H1 (cell line): ENCODE data around the gene NPFF. TPM values are rescaled to one million over a fixed set of nuclear protein-coding genes. Genes with fewer than 3 reads are reported as not detected.

Experiments
- CTCF ChIA-PET: fragments of 300-600 bp; sonication (Branson Sonifier 250); formaldehyde crosslinking; loops from one replicate; lab custom pipeline; 2021; ENCODE audit not compliant: partially characterized antibody; lab: Charles Lee
- POLR2A ChIA-PET: fragments of 300-600 bp; sonication (Branson Sonifier 250); formaldehyde crosslinking; loops from one replicate; lab custom pipeline; 2021; ENCODE audit warnings: inconsistent platforms; ENCODE audit not compliant: partially characterized antibody; lab: Charles Lee
- DNase-seq, 2 experiments: peaks; one replicate each; pipeline versions ENCODE4 v3.0.0 to v3.0.0-alpha.2; 2010 to 2022; ENCODE audit warnings: low spot score in 2 of 2, low read depth in 1 of 2, mixed read lengths in 1 of 2
- FAIRE-seq: peaks from 2 replicates; lab custom pipeline; 2011; peaks lifted over from hg19 to GRCh38; lab: Jason Lieb, UNC
- H2AFZ ChIP-seq: 2 replicates; pipeline ENCODE4 v1.8.1; 2012; ENCODE audit warnings: low read length, inconsistent platforms
- H2AK5ac ChIP-seq: 2 replicates; pipeline ENCODE4 v1.6.1; 2013; ENCODE audit warnings: low read depth, low read length
- H2BK120ac ChIP-seq: replicated peaks from 2 replicates; pipeline ENCODE3; 2013; ENCODE audit warnings: low read depth, low read length, inconsistent platforms
- H2BK12ac ChIP-seq: 2 replicates; pipeline ENCODE4 v1.6.1; 2013; ENCODE audit warnings: low read depth, low read length
- H2BK15ac ChIP-seq: 2 replicates; pipeline ENCODE4 v1.6.1; 2013; ENCODE audit warnings: low read length
- H2BK20ac ChIP-seq: 2 replicates; pipeline ENCODE4 v1.6.1; 2013; ENCODE audit warnings: low read length
- H2BK5ac ChIP-seq: 2 replicates; pipeline ENCODE4 v1.6.1; 2013; ENCODE audit warnings: low read depth, low read length
- H3K14ac ChIP-seq: 2 replicates; pipeline ENCODE4 v1.6.1; 2013; ENCODE audit warnings: inconsistent platforms; ENCODE audit not compliant: insufficient read length
- H3K18ac ChIP-seq: 2 replicates; pipeline ENCODE4 v1.6.1; 2013; ENCODE audit warnings: low read length; ENCODE audit errors: extremely low read depth
- H3K23ac ChIP-seq: 2 replicates; pipeline ENCODE4 v1.6.1; 2013; ENCODE audit warnings: inconsistent platforms; ENCODE audit not compliant: insufficient read length
- H3K23me2 ChIP-seq: 2 replicates; pipeline ENCODE4 v1.6.1; 2013; ENCODE audit warnings: low read depth, low read length
- H3K27ac ChIP-seq: 2 replicates; pipeline ENCODE4 v1.6.1; 2011; ENCODE audit warnings: low read depth, low read length, inconsistent platforms
- H3K27me3 ChIP-seq, 4 experiments: replicated peaks in 1 of 4; 1 replicate in 1 of 4; 2 replicates in 3 of 4; pipeline versions ENCODE4 v1.6.1 to v1.8.1; 2011 to 2013; ENCODE audit warnings: low read length in 3 of 4, mild to moderate bottlenecking in 3 of 4, inconsistent platforms in 2 of 4, mixed read lengths in 2 of 4, moderate library complexity in 1 of 4; ENCODE audit not compliant: control insufficient read depth in 3 of 4, insufficient read depth in 3 of 4; ENCODE audit errors: extremely low read depth in 1 of 4
- H3K36me3 ChIP-seq, 4 experiments: 2 replicates each; pipeline versions ENCODE4 v1.6.1 to v1.8.1; 2011 to 2013; ENCODE audit warnings: mild to moderate bottlenecking in 4 of 4, low read length in 3 of 4, moderate library complexity in 2 of 4, control low read depth in 1 of 4, inconsistent platforms in 1 of 4; ENCODE audit not compliant: insufficient read depth in 4 of 4, control insufficient read depth in 2 of 4
- H3K4ac ChIP-seq: replicated peaks from 2 replicates; pipeline ENCODE3; 2013; ENCODE audit warnings: low read length, low read depth, mixed read lengths, inconsistent platforms; ENCODE audit not compliant: insufficient read length
- H3K4me1 ChIP-seq, 4 experiments: replicated peaks in 1 of 4; 1 replicate in 1 of 4; 2 replicates in 3 of 4; pipeline versions ENCODE4 v1.6.1 to v1.8.1; 2011 to 2013; ENCODE audit warnings: low read length in 3 of 4, inconsistent platforms in 2 of 4, mixed read lengths in 1 of 4; ENCODE audit not compliant: insufficient read depth in 4 of 4, control insufficient read depth in 3 of 4
- H3K4me2 ChIP-seq, 2 experiments: 2 replicates each; pipeline versions ENCODE4 v1.6.1 to v1.8.1; 2011 to 2013; ENCODE audit warnings: low read depth in 2 of 2, low read length in 2 of 2, control low read depth in 1 of 2, inconsistent platforms in 1 of 2, mild to moderate bottlenecking in 1 of 2; ENCODE audit not compliant: insufficient read depth in 1 of 2
- H3K4me3 ChIP-seq, 4 experiments: fragments of 200-600, 300-600 bp in 1 of 4; sonication (generic), shearing (Covaris generic), sonication (Bioruptor Twin) in 1 of 4; 2 replicates each; pipeline versions ENCODE4 v1.5.1 to v1.8.1; 2011 to 2016; ENCODE audit warnings: low read length in 4 of 4, low read depth in 3 of 4, control low read depth in 2 of 4, inconsistent platforms in 2 of 4, mild to moderate bottlenecking in 2 of 4, mixed read lengths in 1 of 4, moderate library complexity in 1 of 4; ENCODE audit not compliant: insufficient read depth in 2 of 4; ENCODE audit errors: extremely low read depth in 1 of 4
- H3K56ac ChIP-seq: replicated peaks from 2 replicates; pipeline ENCODE3; 2013; ENCODE audit warnings: low read depth, mild to moderate bottlenecking, mixed read lengths, low read length, inconsistent platforms; ENCODE audit not compliant: insufficient read length
- H3K79me1 ChIP-seq: 2 replicates; pipeline ENCODE4 v1.6.1; 2013; ENCODE audit warnings: low read depth, low read length, control low read depth
- H3K79me2 ChIP-seq, 2 experiments: 2 replicates each; pipeline versions ENCODE4 v1.6.1 to v1.8.1; 2012 to 2013; ENCODE audit warnings: low read length in 2 of 2, mild to moderate bottlenecking in 2 of 2, inconsistent platforms in 1 of 2; ENCODE audit not compliant: insufficient read depth in 2 of 2, control insufficient read depth in 1 of 2
- H3K9ac ChIP-seq, 4 experiments: replicated peaks in 1 of 4; 1 replicate in 1 of 4; 2 replicates in 3 of 4; pipeline versions ENCODE4 v1.6.1 to v1.8.1; 2011 to 2013; ENCODE audit warnings: low read depth in 3 of 4, low read length in 3 of 4, control low read depth in 2 of 4, mild to moderate bottlenecking in 2 of 4, moderate library complexity in 2 of 4, inconsistent platforms in 1 of 4; ENCODE audit errors: extremely low read depth in 1 of 4
- H3K9me3 ChIP-seq, 2 experiments: 2 replicates each; pipeline versions ENCODE4 v1.6.1 to v1.8.1; 2012 to 2013; ENCODE audit warnings: mild to moderate bottlenecking in 2 of 2, moderate library complexity in 2 of 2, control low read depth in 1 of 2, inconsistent platforms in 1 of 2, low read depth in 1 of 2, low read length in 1 of 2, mixed read lengths in 1 of 2; ENCODE audit not compliant: insufficient read depth in 2 of 2
- H4K20me1 ChIP-seq, 2 experiments: replicated peaks in 1 of 2; 2 replicates each; pipeline versions ENCODE3 to v1.8.1; 2011 to 2013; ENCODE audit warnings: inconsistent platforms in 2 of 2, low read length in 2 of 2, mild to moderate bottlenecking in 1 of 2; ENCODE audit not compliant: insufficient read depth in 2 of 2, control insufficient read depth in 1 of 2
- H4K5ac ChIP-seq: 2 replicates; pipeline ENCODE4 v1.6.1; 2013; ENCODE audit warnings: low read length, low read depth, mixed read lengths, inconsistent platforms; ENCODE audit not compliant: insufficient read length
- H4K8ac ChIP-seq: 2 replicates; pipeline ENCODE4 v1.8.0; 2013; ENCODE audit warnings: mild to moderate bottlenecking, moderate library complexity, low read length, inconsistent platforms; ENCODE audit not compliant: insufficient read depth; ENCODE audit errors: extremely low read depth
- H4K91ac ChIP-seq: replicated peaks from 2 replicates; pipeline ENCODE3; 2013; ENCODE audit warnings: low read length, mixed read lengths, inconsistent platforms; ENCODE audit not compliant: insufficient read length
- BACH1 ChIP-seq: IDR thresholded peaks from 2 replicates; pipeline ENCODE4 v1.6.1; 2012; ENCODE audit warnings: low read length, improper control_type of control experiment
- BRCA1 ChIP-seq: IDR thresholded peaks from 2 replicates; pipeline ENCODE4 v1.6.1; 2012; ENCODE audit warnings: low read depth, low read length, improper control_type of control experiment
- CHD1 ChIP-seq: IDR thresholded peaks from 2 replicates; pipeline ENCODE4 v1.6.1; 2012; ENCODE audit warnings: low read depth, low read length, improper control_type of control experiment
- CHD2 ChIP-seq: IDR thresholded peaks from 2 replicates; pipeline ENCODE4 v1.6.1; 2012; ENCODE audit warnings: low read length, improper control_type of control experiment
- KDM1A ChIP-seq: fragments of 200-600, 300-600 bp; sonication (generic); IDR thresholded peaks from 2 replicates; pipeline ENCODE4 v1.7.1; 2016; ENCODE audit warnings: mild to moderate bottlenecking, low read length, borderline replicate concordance
- KDM4A ChIP-seq: IDR thresholded peaks from one replicate; pipeline ENCODE4 v1.7.1; 2012; ENCODE audit warnings: low read depth, mild to moderate bottlenecking, moderate library complexity, low read length, inconsistent platforms; ENCODE audit not compliant: severe bottlenecking
- POU5F1 ChIP-seq: IDR thresholded peaks from 2 replicates; pipeline ENCODE4 v1.6.1; 2011; ENCODE audit warnings: low read depth, mild to moderate bottlenecking, low read length, moderate library complexity
- RFX5 ChIP-seq: IDR thresholded peaks from 2 replicates; pipeline ENCODE4 v1.6.1; 2011; ENCODE audit warnings: low read depth, low read length, improper control_type of control experiment, borderline replicate concordance
- SIN3A ChIP-seq, 2 experiments: IDR thresholded peaks in 1 of 2; conservative IDR thresholded peaks in 1 of 2; 2 replicates each; pipeline ENCODE4 v1.6.1; 2011 to 2012; ENCODE audit warnings: low read length in 2 of 2, improper control_type of control experiment in 1 of 2, low read depth in 1 of 2, mild to moderate bottlenecking in 1 of 2
- SIRT6 ChIP-seq: IDR thresholded peaks from one replicate; pipeline ENCODE4 v1.7.1; 2012; ENCODE audit warnings: low read length, inconsistent platforms
- WGBS, 2 experiments: shearing (Covaris generic) in 1 of 2; methylation state at CpG; one replicate each; pipeline versions ENCODE4 v1.1.6 to v1.1.7; 2013 to 2015; ENCODE audit warnings: low lambda C conversion rate in 2 of 2, mixed read lengths in 2 of 2, inconsistent platforms in 1 of 2, low coverage in 1 of 2, missing lambda C conversion rate in 1 of 2; ENCODE audit not compliant: insufficient replicate concordance in 2 of 2, insufficient coverage in 1 of 2, insufficient read length in 1 of 2; ENCODE audit errors: extremely low coverage in 1 of 2, missing lambda C conversion rate in 1 of 2; 5-methylcytosine and 5-hydroxymethylcytosine counted together
- polyA plus RNA-seq, 7 experiments: library from polyadenylated mRNA; depleted of rRNA in 3 of 7; stranded (reverse) in 5 of 7; unstranded in 2 of 7; fragments of >200 nt in 5 of 7; fragments of 200-250 nt in 2 of 7; gene quantifications; 1 replicate in 5 of 7; 2 replicates in 1 of 7; 4 replicates in 1 of 7; pipeline versions ENCODE4 v1.2.1 to v1.2.3, GENCODE V29; 2011 to 2013; ENCODE audit warnings: missing spikeins in 2 of 7, mixed read lengths in 2 of 7
- total RNA-seq: library from RNA; stranded (reverse); fragmentation: NEBNext Ultra II Directional; extraction: Animal tissue kit (Norgen Biotek cat#: 25700); gene quantifications from 2 replicates; pipeline ENCODE4 v1.2.1, GENCODE V29; 2021
- TF ChIP-seq, protein P1 (sequence below), 3 experiments: IDR thresholded peaks; 1 replicate in 2 of 3; 2 replicates in 1 of 3; pipeline versions ENCODE4 v1.5.1 to v1.6.1; 2011; ENCODE audit warnings: low read length in 3 of 3, mild to moderate bottlenecking in 3 of 3, inconsistent platforms in 2 of 3, low read depth in 1 of 3, moderate library complexity in 1 of 3; ENCODE audit not compliant: insufficient read depth in 1 of 3; ENCODE audit errors: control extremely low read depth in 1 of 3

The NPFF gene
- total and polyA plus RNA-seq, 2 of the 8 experiments (the other 6 are each of a cell fraction or from before 2014, with no cell fraction given) = not detected

DNA sequence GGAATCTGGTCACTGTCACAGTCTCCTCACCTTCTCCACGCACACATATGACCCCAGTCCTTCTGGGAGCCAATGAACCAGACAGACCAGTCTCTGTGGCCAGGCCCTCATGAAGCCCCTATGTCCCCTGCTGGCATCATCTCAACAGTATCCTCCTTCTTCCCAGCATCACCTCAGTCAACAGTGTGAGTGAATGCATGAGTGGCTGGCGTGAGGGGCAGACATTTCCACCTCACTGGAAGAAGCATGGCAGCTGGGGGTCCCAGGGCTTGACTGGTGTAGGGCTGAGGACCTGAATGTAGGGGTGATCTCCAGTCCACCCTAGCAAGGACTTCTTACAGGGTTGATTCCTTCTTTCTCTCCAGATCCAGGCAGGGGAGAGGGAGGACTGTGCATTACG is 9.8 kb downstream of the NPFF start:
- Histone ChIP-seq H4K5ac (no peak overlapping the region), H3K4me1 (peaks cover 15 to 55% (median 27%) of the 10 kb centered on the region in 4 experiments), H2BK20ac (peak overlapping the region; percentile 82), H2AFZ (no peak overlapping the region), H3K18ac (no peak overlapping the region), H2BK120ac (no peak overlapping the region), H3K4me3 (no peak overlapping the region), H3K4ac (no peak overlapping the region), H3K14ac (no peak overlapping the region), H4K91ac (peak overlapping the region; percentile 45), H2AK5ac (peak overlapping the region; percentile 75; the same call in 1 of the 2 replicates), H3K9ac (no peak overlapping the region), H3K79me1 (peaks cover 16% of the 10 kb centered on the region), H3K9me3 (no peaks in the 10 kb centered on the region), H3K4me2 (peak overlapping the region; percentile 78 to 98; a peak in 2 of 4 replicates), H3K27me3 (no peaks in the 10 kb centered on the region), H3K23me2 (peaks cover 30% of the 10 kb centered on the region), H3K36me3 (no peaks in the 10 kb centered on the region), H4K8ac (no peak overlapping the region), H3K56ac (no peak overlapping the region), H2BK5ac (peak overlapping the region; percentile 95; the same call in 1 of the 2 replicates), H3K23ac (no peak overlapping the region), H3K79me2 (peaks cover 0 to 27% of the 10 kb centered on the region in 2 experiments; a peak in 2 of 4 replicates), H2BK12ac (peak overlapping the region; percentile 93; the same call in 1 of the 2 replicates), H4K20me1 (no peaks in the 10 kb centered on the region), H3K27ac (no peak overlapping the region), H2BK15ac (peak overlapping the region; percentile 76; the same call in 1 of the 2 replicates)
- POLR2A ChIA-PET = interaction anchor here (1.0 to 67.0 kb wide), 6 partner anchors 10 to 176 kb away, joined by 3 to 3397 read pairs (median 28); partner anchors contain the start of genes AAAS, NPFF, PCBP2 and PRR13
- FAIRE-seq (no peak), DNase-seq (no peak)
- CTCF ChIA-PET = interaction anchor here (1.1 to 5.5 kb wide), 6 partner anchors 11 to 176 kb away, joined by 3 to 41 read pairs (median 6); partner anchors contain the start of genes AAAS and SP7
- 92% methylated on average over 3 of the region's 3 CpGs; no CpG with 5 or more reads in 1 of the 2 experiments for WGBS, 2 experiments
- TF ChIP-seq BRCA1 = no peak
- TF ChIP-seq KDM4A = no peak
- TF ChIP-seq CHD1 = no peak
- TF ChIP-seq RFX5 = no peak
- TF ChIP-seq BACH1 = no peak
- no peak for TF ChIP-seq POU5F1
- no peak for TF ChIP-seq KDM1A
- no peak for TF ChIP-seq SIRT6
- no peak for TF ChIP-seq SIN3A (conservative IDR thresholded peaks at IDR 0.05 in 1 of 2, IDR thresholded peaks at IDR 0.05 in 1 of 2; ENCODE audit: low read depth in 1 of 2, low read length in 2 of 2)
- TF ChIP-seq CHD2 = no peak
- TF ChIP-seq, protein P1, sequence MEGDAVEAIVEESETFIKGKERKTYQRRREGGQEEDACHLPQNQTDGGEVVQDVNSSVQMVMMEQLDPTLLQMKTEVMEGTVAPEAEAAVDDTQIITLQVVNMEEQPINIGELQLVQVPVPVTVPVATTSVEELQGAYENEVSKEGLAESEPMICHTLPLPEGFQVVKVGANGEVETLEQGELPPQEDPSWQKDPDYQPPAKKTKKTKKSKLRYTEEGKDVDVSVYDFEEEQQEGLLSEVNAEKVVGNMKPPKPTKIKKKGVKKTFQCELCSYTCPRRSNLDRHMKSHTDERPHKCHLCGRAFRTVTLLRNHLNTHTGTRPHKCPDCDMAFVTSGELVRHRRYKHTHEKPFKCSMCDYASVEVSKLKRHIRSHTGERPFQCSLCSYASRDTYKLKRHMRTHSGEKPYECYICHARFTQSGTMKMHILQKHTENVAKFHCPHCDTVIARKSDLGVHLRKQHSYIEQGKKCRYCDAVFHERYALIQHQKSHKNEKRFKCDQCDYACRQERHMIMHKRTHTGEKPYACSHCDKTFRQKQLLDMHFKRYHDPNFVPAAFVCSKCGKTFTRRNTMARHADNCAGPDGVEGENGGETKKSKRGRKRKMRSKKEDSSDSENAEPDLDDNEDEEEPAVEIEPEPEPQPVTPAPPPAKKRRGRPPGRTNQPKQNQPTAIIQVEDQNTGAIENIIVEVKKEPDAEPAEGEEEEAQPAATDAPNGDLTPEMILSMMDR (IDR thresholded peaks at IDR 0.05; ENCODE audit: control extremely low read depth in 1 of 3, insufficient read depth in 1 of 3, low read depth in 1 of 3, low read length in 3 of 3) = no peak
